Adrenal gland (tissue), 5 donors: ENCODE measurements around the gene MCF2L.

ENCODE experiments used
- POLR2A ChIP-seq, 2 donors: fragments of 450-650 bp; IDR thresholded peaks; one replicate each; pipeline ENCODE4 v1.6.1; 2017; ENCODE audit warnings: antibody characterized with exemption in 2 of 2, mild to moderate bottlenecking in 2 of 2, moderate library complexity in 1 of 2
- TF ChIP-seq, protein P1 (sequence below), 6 experiments: fragments of 450-650 bp in 4 of 6; fragments of 200-600 bp in 2 of 6; sonication (generic) in 1 of 6; IDR thresholded peaks; 1 replicate in 5 of 6; 2 replicates in 1 of 6; pipeline versions ENCODE4 v1.5.1 to v1.8.0; 2016 to 2021; ENCODE audit warnings: antibody characterized with exemption in 6 of 6, mild to moderate bottlenecking in 2 of 6, moderate library complexity in 1 of 6
- donor health status: DM: no; HTN: no; CAD: no.

GRCh38 chr13:113093580-113094409, 124.8 kb downstream of the MCF2L start:
- TF ChIP-seq POLR2A (IDR thresholded peaks at IDR 0.05), result no peak
- TF ChIP-seq, protein P1, sequence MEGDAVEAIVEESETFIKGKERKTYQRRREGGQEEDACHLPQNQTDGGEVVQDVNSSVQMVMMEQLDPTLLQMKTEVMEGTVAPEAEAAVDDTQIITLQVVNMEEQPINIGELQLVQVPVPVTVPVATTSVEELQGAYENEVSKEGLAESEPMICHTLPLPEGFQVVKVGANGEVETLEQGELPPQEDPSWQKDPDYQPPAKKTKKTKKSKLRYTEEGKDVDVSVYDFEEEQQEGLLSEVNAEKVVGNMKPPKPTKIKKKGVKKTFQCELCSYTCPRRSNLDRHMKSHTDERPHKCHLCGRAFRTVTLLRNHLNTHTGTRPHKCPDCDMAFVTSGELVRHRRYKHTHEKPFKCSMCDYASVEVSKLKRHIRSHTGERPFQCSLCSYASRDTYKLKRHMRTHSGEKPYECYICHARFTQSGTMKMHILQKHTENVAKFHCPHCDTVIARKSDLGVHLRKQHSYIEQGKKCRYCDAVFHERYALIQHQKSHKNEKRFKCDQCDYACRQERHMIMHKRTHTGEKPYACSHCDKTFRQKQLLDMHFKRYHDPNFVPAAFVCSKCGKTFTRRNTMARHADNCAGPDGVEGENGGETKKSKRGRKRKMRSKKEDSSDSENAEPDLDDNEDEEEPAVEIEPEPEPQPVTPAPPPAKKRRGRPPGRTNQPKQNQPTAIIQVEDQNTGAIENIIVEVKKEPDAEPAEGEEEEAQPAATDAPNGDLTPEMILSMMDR (IDR thresholded peaks at IDR 0.05), result no peak
